GM21528 (cell line): ENCODE measurements around the gene PPIL3.
"Not testable (repeated sequence)": the region's sequence is repeated elsewhere in the genome, so short reads cannot be mapped to it uniquely, and the experiment has no call there.

Experiments
- ATAC-seq: cut with Tn5 transposase; IDR thresholded peaks from one replicate; pipeline ENCODE4 v1.9.1; 2021; ENCODE audit warnings: mild to moderate bottlenecking, moderate library complexity; ENCODE audit not compliant: unreplicated experiment, low FRiP score

Gene PPIL3

DNA sequence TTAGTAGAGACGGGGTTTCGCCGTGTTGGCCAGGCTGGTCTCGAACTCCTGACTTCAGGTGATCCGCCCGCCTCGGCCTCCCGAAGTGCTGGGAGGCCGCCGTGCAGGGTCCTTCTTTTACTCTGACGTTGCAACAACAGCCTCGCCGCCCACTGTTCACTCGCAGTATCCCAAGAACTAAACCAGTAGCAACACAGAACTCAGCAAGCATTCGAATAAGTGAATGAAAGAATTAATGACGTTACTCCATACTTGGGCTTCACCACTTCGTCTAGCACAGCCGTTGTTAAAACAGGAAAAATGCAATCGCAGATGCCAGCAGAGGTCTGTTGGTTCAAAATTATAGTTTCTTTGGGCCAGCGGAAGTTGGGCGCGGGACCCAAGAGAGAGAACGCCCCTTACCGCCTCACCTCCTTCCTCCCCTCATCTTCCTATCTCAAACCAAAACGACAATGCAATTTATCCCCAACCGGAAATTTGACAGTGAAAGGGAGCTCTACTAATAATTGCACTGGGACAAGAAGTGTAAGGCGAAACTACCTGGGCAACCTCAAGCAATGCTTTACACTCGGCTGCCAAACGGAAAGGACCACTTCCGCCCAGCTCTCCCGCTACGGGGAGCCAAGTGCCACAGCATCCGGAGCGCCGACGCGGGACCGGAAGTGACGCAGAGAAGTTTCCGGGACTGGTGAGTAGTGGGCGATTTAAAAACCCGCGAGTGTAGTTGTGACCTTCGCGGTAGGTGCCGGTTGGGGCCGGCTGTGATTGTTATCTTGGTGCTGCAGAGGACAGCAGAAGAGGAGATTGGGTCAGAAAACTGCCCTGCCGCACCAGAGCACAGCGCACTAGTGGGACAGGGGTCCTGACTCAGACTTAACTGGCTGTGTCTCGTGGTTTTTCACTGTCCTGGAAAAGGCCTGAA lies at the start of gene PPIL3, which contains the start of gene NIF3L1:
TSS of gene PPIL3 (minus strand) at position 374 of the 922 bp plus-strand sequence. CDS start 1,462 bp downstream, outside the sequence.
TSS of gene NIF3L1 (plus strand) at position 668 of the 922 bp plus-strand sequence. CDS start 2,573 bp downstream, outside the sequence.
- ATAC-seq: peak; percentile 88

- ATAC-seq: no peak
Observed at GRCh38 chr2:200930947-200931626, 42.2 kb upstream of the PPIL3 start.

DNA sequence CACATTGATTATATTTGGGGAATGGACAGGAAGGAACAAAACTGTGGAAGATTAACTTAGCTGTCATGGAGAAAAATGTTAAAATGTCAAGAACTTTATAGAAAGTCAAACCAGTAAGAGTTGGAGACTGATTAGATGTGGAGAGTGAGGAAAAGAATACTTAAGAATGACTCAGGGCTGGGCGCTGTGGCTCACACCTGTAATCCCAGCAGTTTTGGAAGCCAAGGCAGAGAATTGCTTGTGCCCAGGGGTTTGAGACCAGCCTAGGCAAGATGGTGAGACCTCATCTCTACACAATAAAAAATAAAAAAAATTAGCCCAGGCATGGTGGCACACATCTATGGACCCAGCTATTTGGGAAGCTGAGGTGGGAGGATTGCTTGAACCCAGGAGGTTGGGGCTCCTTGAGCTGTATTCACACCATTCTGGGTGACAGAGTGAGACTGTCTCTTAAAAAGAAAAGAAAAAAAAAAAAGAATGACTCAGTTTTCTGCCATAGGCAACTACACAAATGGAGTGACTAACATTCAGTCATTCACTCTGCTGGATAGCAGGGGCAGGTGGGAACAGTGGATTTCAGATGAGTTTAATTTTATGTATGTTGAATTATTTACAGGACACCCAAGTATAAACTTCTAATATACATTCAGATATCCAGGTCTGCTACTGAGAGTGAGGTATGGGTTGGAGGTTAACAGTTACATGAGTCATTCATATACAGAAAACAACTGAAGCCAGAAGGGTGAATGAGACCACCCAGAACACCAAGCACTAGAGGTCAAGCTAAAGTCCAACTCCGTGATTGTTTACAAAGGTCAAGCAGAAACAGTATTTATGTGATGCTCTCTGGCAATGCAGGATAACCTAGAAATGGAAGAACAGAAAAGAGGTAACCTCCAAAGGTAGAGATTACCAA lies 40.7 kb upstream of the PPIL3 start:
- no peak for ATAC-seq

- ATAC-seq: no peak
Observed at GRCh38 chr2:200922439-200922838, 33.6 kb upstream of the PPIL3 start.

- no peak for ATAC-seq
Observed at GRCh38 chr2:200913654-200914053, 24.8 kb upstream of the PPIL3 start.

GRCh38 chr2:200909958-200910357 lies 21.1 kb upstream of the PPIL3 start:
- no peak for ATAC-seq

DNA sequence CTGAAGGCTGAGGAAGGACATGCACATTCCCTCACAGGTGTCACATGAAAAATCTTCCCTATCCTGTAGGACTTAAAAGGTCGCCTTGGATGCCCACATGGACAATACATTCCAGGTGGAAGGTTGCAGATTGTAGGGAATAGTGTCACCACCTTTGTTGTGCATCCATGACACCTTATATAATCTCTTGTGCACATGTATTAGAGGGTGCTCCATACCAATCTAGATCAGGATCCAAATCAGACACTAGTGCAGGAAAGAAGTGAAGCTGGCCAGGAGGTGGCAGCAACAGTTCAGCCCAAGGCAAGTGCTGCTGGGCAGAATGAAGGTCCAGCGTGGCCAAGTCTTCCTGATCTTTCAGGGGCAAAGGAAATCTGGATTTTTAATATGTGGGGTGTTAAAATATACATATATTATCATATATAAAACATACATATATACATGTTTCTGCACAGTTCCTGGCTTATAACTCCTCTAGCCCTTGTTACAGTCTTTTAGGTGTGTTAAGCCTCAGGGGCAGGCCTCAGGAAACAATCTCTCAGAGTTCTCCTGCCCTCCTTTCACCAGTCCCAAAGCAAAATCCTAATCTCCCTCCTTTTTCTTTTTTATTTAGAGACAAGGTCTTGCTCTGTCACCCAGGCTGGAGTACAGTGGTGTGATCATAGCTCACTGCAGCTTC lies 16.9 kb upstream of the PPIL3 start:
- no peak for ATAC-seq

DNA sequence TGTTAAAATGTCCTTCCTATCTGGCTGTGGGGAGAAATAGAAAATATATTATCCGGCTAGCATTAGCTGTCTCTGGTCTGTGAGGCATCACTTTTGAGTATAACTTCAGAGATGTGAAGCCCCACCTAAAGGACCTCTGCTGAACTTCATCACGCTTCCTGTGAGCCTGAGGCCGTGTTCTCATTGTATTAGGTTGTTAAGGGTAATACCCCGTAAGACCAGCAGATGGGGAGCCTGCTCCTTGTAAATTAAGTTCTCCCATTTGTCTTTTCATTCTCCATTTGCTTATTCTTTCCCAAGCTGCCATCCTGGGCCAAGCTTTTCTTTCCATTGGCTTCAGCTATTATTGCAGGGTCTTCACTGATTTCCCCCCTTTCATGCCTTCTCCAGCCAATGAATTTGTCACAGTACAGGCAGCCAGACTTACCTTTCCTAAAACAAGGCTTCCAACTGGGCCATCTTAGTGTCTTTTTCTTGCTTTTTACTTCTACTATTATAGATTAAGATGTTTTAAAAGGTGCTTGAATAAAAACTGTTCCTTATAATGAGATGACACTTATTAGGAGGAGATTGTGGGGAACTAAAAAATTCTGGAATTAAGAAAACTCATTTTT lies 12.7 kb upstream of the PPIL3 start:
- peak; percentile 92 for ATAC-seq

DNA sequence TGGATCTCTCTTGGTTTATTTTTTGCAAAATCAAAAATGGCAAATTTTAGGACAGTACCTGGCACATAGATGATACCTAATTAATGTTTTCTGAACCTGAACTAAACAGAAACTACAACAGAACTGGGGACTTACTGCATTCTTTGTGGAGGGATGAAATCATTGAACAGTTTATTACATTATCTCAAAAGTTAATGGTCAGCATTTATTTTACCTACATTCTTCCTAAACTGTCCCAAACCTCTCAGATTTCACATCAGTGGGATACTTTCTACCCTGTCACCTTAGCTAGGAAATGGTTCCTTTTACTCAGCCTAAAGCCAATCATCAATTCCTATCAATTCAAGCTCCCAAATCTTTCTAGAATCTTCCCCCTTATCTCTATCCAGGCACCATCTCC lies 10.6 kb upstream of the PPIL3 start:
- no peak for ATAC-seq

- ATAC-seq: not testable (repeated sequence)
Observed at GRCh38 chr2:200881715-200882249, 7.1 kb downstream of the PPIL3 start.

GRCh38 chr2:200878289-200878880 lies 10.5 kb downstream of the PPIL3 start:
- no peak for ATAC-seq

- no peak for ATAC-seq
Observed at GRCh38 chr2:200877443-200877842, 11.4 kb downstream of the PPIL3 start.

GRCh38 chr2:200873560-200873959 lies 15.3 kb downstream of the PPIL3 start:
- ATAC-seq: no peak

- ATAC-seq: no peak
Observed at GRCh38 chr2:200871151-200871550, 17.7 kb downstream of the PPIL3 start.

DNA sequence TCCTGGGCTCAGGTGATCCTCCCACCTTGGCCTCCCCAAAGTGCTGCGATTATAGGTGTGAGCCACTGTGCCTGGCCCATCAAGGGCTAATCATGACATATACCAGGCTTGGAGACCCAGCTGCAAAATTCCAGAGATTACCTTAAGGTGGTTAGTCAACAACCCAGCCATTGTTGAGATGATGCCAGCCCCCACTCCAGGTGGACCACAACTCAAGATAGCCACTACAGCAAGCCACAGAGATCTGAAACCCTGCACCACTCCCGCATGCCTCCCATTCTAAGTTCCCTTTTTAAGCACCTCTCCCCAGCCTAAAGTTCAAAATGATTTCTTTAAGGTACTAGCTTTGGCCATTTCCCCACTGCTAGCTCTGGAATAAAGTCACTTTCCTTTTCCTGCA lies 19.9 kb downstream of the PPIL3 start:
- no peak for ATAC-seq

- peak; percentile 89 for ATAC-seq
Observed at GRCh38 chr2:200864176-200865034, 24.5 kb downstream of the PPIL3 start, which contains the start of gene CLK1. Gene CLK1 (minus strand): TSS chr2:200864658. CDS start chr2:200861862, 2,796 bp downstream.

GRCh38 chr2:200863782-200864175 lies 25.1 kb downstream of the PPIL3 start:
- ATAC-seq: no peak

- no peak for ATAC-seq
Observed at GRCh38 chr2:200862532-200863000, 26.3 kb downstream of the PPIL3 start.
